CD4-positive, alpha-beta T cell treated with Interleukin-2 at 100 ng/mL for 4 hours (primary cell): Measurements from ENCODE around the gene MAPK13.
"Not testable (repeated sequence)": the region's sequence is repeated elsewhere in the genome, so short reads cannot be mapped to it uniquely, and the experiment has no call there.

ENCODE experiments used
- DNase-seq: peaks from one replicate; pipeline ENCODE4 v3.0.0-alpha.2; 2020; ENCODE audit warnings: low spot score

The MAPK13 gene

GRCh38 chr6:36114798-36115408, 15.4 kb upstream of the MAPK13 start:
- peak; percentile 51 for DNase-seq

- no peak for DNase-seq
Observed at GRCh38 chr6:36115412-36115811, 14.9 kb upstream of the MAPK13 start.

DNA sequence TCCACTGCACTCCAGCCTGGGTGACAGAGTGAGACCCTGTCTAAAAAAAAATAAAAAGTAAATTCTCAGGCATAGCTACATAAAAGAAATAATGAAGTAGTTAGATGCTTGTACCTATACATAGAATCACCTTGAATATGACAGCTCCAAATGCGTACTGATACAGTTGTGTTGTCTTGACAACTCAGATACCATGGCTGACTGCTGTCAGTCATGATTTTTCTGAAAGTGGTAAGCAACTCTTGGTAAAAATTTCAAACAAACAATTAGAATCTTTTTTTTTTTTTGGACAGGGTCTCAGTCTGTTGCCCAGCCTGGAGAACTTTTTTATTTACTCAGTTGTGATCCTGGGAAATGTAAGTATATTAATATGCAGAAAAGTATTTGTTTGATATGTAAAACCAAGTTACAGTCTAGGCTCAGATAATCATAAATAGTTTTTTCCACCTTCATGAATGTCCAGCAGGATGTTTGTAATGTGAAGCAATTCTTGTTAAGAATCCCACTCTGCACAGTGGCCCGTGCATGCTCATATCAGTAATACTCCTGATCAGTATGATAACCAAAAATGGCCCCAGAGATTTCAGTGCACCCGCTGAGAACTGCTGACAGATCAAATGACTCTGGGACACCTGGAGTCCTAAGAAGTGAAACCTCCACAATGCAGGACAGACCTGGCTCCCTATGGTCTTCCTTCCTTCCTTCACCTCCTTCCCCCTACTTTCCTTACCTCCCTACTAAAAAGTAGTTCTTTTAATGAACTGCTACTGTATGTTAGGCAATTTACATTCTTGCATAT, 14.0 kb upstream of the MAPK13 start:
- DNase-seq, result no peak

- no peak for DNase-seq
Observed at GRCh38 chr6:36116943-36117342, 13.4 kb upstream of the MAPK13 start.

GRCh38 chr6:36117658-36118549, 12.4 kb upstream of the MAPK13 start:
- no peak for DNase-seq

DNA sequence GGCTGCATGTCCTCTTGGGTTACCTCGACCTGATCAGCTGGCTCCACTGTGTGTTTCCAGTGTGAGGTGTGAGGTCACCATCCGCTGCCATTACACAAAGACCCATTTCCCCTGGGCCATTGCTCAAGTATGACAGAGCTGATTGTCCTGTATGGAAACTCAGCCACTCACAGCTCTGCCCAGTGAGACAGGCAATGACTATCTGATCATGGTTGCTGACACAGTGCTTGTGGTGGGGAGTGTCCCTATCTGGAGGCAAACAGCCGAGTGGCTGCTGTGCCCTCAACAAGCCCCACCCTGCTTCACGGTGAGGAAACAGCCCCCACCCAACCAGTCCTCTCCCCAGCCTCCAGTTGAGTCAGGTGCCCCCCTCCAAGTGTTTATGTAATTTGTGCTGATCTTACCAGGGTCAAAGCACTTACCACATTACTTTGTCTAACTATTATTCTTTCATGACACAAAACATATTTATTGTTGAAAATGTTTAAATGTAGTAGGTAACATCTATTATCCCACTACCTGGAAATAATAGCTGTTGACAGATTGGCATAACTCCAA, 11.7 kb upstream of the MAPK13 start:
- DNase-seq, result peak; percentile 87

- DNase-seq, result no peak
Observed at GRCh38 chr6:36119209-36119608, 11.1 kb upstream of the MAPK13 start.

GRCh38 chr6:36120018-36120417, 10.3 kb upstream of the MAPK13 start:
- DNase-seq, result no peak

DNA sequence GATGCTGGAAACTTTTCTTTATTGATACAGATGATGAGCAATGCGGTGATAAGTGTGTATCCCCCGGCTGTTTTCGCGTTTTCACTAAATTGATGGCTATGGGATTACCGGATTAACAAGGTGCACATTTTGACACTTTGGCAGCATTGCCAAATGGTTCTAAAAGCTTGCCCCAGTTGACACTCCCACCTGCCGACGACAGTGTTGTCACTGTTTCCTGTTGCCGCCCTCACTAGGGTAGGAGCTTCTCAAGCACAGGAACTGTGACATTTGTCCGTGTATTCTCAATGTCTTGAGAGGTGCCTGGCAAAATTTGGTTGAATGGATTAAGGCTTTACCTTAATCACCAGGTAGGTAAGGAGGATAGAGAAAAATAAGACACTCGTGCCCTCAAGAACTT, 9.8 kb upstream of the MAPK13 start:
- peak; percentile 77 for DNase-seq

GRCh38 chr6:36120979-36121786, 9.1 kb upstream of the MAPK13 start:
- peak; percentile 61 for DNase-seq

DNA sequence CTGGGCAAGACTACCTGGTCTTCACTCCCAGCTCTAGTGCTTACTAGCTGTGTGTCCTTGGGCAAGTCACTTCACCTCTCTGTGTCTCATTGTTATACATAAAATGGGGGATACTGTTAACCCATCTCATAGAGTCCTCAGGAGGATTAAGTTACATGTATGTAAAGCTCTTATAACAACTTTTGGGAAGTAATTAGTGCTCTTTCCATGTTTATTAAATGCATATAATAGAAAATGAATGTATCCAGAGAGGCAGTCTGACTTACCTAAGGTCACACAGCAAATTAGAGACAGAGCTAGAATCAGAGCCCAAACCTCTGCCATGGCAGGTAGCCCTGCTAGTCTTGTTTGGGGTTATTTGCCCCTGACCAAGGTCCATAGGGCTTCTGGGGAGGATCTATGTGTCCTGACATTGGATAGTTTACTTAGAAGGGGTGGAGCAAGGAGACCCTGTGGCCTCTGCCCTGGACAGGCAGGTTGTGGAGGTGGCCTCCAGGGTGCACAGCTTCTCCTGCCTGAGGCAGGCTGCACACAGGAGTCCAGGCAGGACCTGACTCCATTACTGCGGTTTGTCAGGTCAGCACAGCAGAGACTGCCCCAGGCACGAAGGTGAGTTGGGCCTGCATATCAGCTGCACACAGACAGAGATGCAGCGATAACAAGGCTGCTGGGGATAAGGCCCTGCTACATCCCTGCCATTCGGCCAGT, 8.4 kb upstream of the MAPK13 start:
- no peak for DNase-seq

- no peak for DNase-seq
Observed at GRCh38 chr6:36122495-36123269, 7.6 kb upstream of the MAPK13 start.

GRCh38 chr6:36123270-36124139, 6.8 kb upstream of the MAPK13 start:
- peak; percentile 94 for DNase-seq

DNA sequence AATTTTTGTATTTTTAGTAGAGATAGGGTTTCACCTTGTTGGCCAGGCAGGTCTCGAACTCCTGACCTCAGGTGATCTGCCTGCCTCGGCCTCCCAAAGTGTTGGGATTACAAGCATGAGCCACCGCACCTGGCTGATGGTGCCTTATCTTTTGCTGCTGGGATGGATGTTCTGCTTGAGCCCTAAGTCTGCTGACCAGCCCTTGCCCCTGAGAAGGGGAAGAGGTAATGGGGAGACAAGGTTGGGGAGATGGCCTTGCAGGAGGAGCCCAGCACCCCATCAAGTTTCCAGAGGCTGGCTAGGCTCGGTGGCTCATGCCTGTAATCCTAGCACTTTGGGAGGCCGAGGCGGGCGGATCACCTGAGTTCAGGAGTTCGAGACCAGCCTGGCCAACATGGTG, 6.0 kb upstream of the MAPK13 start:
- DNase-seq, result not testable (repeated sequence)

- DNase-seq, result no peak
Observed at GRCh38 chr6:36124881-36125280, 5.4 kb upstream of the MAPK13 start.

- DNase-seq, result no peak
Observed at GRCh38 chr6:36125575-36125974, 4.7 kb upstream of the MAPK13 start.

DNA sequence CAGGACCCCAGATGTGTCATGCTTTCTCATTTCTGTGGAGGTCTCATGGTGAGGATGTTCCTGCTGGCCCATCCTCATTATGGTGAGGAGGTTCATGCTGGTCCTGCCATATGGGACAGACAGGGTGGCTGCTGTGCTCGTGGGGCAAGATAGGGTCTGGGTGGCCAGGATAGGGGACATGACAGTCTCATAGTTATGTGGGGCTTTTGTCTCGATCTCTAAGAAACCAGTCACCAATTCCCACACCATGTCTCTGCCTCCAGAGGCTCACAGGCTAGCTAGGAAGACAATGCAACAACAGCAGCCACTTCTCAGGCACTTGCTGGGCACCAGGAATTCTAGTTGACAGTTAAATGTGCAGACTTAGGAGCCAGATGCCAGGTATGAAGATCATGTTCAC, 4.2 kb upstream of the MAPK13 start:
- no peak for DNase-seq

GRCh38 chr6:36126553-36127458, 3.5 kb upstream of the MAPK13 start:
- no peak for DNase-seq
